Kidney tubule cell (primary cell): ENCODE measurements around the gene GBE1.
"Not testable (repeated sequence)": the region's sequence is repeated elsewhere in the genome, so short reads cannot be mapped to it uniquely, and the experiment has no call there.

Experiments used
- DNase-seq: peaks from one replicate; pipeline ENCODE4 v3.0.0-alpha.2; 2018; ENCODE audit warnings: low spot score

The GBE1 gene

GRCh38 chr3:81531263-81531662, 230.2 kb downstream of the GBE1 start:
- no peak for DNase-seq

- DNase-seq: no peak
Observed at GRCh38 chr3:81530180-81530939, 231.1 kb downstream of the GBE1 start.

- DNase-seq: peak; percentile 40
Observed at GRCh38 chr3:81521855-81522254, 239.6 kb downstream of the GBE1 start.

GRCh38 chr3:81518945-81519344, 242.5 kb downstream of the GBE1 start:
- no peak for DNase-seq

GRCh38 chr3:81516042-81516441, 245.4 kb downstream of the GBE1 start:
- DNase-seq: no peak

GRCh38 chr3:81513591-81513990, 247.9 kb downstream of the GBE1 start:
- no peak for DNase-seq

- no peak for DNase-seq
Observed at GRCh38 chr3:81503026-81503425, 258.4 kb downstream of the GBE1 start.

- DNase-seq: no peak
Observed at GRCh38 chr3:81502236-81502635, 259.2 kb downstream of the GBE1 start.

- DNase-seq: no peak
Observed at GRCh38 chr3:81500039-81500438, 261.4 kb downstream of the GBE1 start.

GRCh38 chr3:81497572-81498251, 263.7 kb downstream of the GBE1 start:
- no peak for DNase-seq

- DNase-seq: no peak
Observed at GRCh38 chr3:81496407-81497104, 264.9 kb downstream of the GBE1 start.

- not testable (repeated sequence) for DNase-seq
Observed at GRCh38 chr3:81492471-81492870, 269.0 kb downstream of the GBE1 start.

GRCh38 chr3:81492040-81492439, 269.4 kb downstream of the GBE1 start:
- DNase-seq: no peak

- DNase-seq: peak; percentile 81
Observed at GRCh38 chr3:81490541-81491288, 270.7 kb downstream of the GBE1 start.

- DNase-seq: peak; percentile 79
Observed at GRCh38 chr3:81485444-81485865, 276.0 kb downstream of the GBE1 start.

GRCh38 chr3:81484520-81484919, 276.9 kb downstream of the GBE1 start:
- DNase-seq: peak; percentile 5

- DNase-seq: no peak
Observed at GRCh38 chr3:81483046-81483445, 278.4 kb downstream of the GBE1 start.

GRCh38 chr3:81477740-81478139, 283.7 kb downstream of the GBE1 start:
- DNase-seq: no peak

GRCh38 chr3:81476692-81477091, 284.8 kb downstream of the GBE1 start:
- no peak for DNase-seq

- no peak for DNase-seq
Observed at GRCh38 chr3:81472600-81473362, 288.7 kb downstream of the GBE1 start.

GRCh38 chr3:81470524-81471278, 290.7 kb downstream of the GBE1 start:
- peak; percentile 3 for DNase-seq
